GM06990 (cell line): ENCODE results near the gene ALOXE3.

Experiments used
- DNase-seq: peaks from one replicate; pipeline ENCODE4 v3.0.0-alpha.2; 2011; ENCODE audit not compliant: insufficient read length; ENCODE audit errors: extremely low read depth
- H3K27me3 ChIP-seq: replicated peaks from 2 replicates; pipeline ENCODE4 v1.6.0; 2011; ENCODE audit warnings: low read length; ENCODE audit not compliant: control insufficient read depth, insufficient read depth
- H3K36me3 ChIP-seq: 2 replicates; pipeline ENCODE4 v1.5.1; 2011; ENCODE audit warnings: low read length; ENCODE audit not compliant: control insufficient read depth, insufficient read depth
- H3K4me3 ChIP-seq: replicated peaks from 2 replicates; pipeline ENCODE4 v1.5.1; 2011; ENCODE audit warnings: low read depth, mild to moderate bottlenecking, control low read depth, low read length
- TF ChIP-seq, protein P1 (sequence below): IDR thresholded peaks from 2 replicates; pipeline ENCODE4 v1.5.1; 2011; ENCODE audit warnings: low read length, control low read depth, mild to moderate bottlenecking, inconsistent platforms; ENCODE audit not compliant: insufficient read depth, poor library complexity, severe bottlenecking

Gene ALOXE3

DNA sequence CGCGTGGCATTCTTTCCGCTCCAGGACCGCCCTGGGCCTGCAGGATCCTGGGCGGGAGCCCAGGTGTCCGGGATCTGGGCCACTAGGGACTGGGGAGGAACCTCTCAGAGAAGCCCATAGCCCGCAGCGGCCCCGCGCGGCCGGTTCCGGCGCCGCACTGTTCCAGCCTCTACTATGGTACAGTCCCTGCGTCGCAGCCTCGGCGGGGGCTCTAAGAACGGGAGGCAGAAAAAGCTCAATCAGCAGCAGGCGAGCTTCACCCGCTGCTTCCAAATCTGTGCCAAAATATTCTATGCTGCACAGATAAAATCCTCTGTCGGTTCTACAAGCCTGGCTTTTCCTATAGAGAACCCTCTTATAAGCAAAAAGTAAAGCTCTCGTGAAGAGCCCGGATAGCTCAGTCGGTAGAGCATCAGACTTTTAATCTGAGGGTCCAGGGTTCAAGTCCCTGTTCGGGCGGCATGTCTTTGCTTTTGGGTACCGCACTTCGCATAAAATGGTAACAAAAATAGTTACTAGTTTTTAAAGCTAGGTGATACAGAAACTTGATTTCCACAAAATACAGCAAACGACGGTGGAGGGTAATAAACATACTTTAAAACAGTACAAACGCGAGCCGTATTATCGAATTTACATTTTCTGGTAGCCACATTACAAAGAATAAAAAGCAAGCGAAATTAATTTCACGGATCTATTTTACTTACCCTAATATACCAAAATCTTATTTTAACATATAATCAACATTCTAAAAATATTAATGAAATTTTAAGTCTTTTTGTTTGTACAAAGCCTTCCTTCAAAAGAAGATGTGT is 661 bp upstream of the ALOXE3 start:
- TF ChIP-seq, protein P1, sequence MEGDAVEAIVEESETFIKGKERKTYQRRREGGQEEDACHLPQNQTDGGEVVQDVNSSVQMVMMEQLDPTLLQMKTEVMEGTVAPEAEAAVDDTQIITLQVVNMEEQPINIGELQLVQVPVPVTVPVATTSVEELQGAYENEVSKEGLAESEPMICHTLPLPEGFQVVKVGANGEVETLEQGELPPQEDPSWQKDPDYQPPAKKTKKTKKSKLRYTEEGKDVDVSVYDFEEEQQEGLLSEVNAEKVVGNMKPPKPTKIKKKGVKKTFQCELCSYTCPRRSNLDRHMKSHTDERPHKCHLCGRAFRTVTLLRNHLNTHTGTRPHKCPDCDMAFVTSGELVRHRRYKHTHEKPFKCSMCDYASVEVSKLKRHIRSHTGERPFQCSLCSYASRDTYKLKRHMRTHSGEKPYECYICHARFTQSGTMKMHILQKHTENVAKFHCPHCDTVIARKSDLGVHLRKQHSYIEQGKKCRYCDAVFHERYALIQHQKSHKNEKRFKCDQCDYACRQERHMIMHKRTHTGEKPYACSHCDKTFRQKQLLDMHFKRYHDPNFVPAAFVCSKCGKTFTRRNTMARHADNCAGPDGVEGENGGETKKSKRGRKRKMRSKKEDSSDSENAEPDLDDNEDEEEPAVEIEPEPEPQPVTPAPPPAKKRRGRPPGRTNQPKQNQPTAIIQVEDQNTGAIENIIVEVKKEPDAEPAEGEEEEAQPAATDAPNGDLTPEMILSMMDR = peak; percentile 99
- peaks cover 3% of the 10 kb centered on the region for H3K27me3 ChIP-seq
- peak overlapping the region; percentile 60 for H3K4me3 ChIP-seq
- DNase-seq = peak; percentile 91
- no peaks in the 10 kb centered on the region for H3K36me3 ChIP-seq

DNA sequence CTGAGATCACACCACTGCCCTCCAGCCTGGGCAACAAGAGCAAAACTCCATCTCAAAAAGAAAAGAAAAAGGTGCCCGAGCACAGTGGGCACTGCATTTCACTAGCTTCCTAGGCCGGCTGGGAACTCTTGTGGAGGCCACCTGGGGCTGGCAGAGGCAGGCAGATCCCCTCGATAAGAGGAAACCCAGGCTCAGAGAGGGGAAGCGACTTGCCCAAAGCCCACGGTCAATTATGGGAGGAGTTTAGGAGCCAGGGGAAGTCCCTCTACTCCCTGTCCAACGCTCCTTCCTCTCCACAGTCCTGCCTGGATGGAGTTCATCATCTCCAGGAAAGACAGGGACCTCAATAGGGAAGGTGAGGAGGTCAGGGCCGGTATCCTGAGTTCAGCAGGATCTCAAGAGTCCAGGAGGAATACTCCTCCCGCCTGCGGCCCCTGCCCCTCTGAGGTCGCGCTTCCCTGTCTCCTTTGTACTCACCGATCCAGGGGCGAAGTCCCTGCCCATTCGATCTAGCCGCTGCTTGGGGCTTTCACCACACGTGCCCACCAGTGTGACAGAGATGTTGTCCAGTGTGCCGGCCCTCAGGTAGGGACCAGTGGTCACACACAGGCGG is 841 bp downstream of the ALOXE3 start:
- peaks cover 3% of the 10 kb centered on the region for H3K27me3 ChIP-seq
- DNase-seq = no peak

DNA sequence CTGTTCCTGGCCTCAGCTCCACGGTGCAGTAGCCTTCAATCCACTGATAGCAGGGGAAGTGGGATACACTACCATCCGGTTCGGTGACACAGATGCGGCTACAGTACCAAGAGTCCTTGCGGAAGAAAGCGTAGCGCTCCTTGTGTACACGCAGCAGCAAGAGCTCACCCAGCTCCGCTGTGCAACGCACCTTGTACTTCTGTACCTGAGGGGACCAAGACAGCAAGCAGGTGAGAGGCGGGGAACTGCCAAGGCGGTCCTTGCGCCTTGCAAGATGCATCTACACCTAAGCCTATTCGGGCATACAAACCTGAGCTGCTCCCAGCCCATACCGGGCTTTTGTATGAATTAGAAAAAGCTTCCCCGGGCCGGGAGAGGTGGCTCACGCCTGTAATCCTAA is 1.5 kb downstream of the ALOXE3 start:
- peaks cover 3% of the 10 kb centered on the region for H3K27me3 ChIP-seq
- H3K4me3 ChIP-seq = no peak overlapping the region
- TF ChIP-seq, protein P1 = no peak
- no peak for DNase-seq
- H3K36me3 ChIP-seq = no peaks in the 10 kb centered on the region

More for the DNA sequence above, 841 bp downstream of the ALOXE3 start:
- H3K4me3 ChIP-seq = no peak overlapping the region; the same call in 1 of the 2 replicates
- no peaks in the 10 kb centered on the region for H3K36me3 ChIP-seq
- TF ChIP-seq, protein P1 = no peak

DNA sequence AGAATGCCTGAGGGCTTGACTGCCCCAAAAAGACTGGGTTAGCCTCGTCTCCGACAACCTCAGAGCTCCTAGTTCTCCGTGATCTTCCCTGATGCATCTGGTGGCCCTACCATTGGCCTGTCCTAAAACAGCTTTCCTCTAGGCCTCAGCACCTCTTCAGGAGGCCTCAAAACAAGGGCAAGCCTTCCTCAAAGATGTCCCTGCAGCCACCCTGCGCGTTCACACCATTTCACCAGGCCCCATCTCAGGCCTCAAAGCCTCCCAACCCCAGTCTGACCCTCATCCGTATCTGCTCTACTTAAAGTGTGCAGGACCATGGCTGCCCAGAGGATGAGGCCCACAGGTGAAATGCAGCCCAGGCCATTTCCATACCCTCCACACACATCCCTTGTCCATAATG is 7.4 kb downstream of the ALOXE3 start:
- TF ChIP-seq, protein P1 = no peak
- no peak overlapping the region for H3K4me3 ChIP-seq
- H3K36me3 ChIP-seq = no peaks in the 10 kb centered on the region
- no peaks in the 10 kb centered on the region; the same call in 1 of the 2 replicates for H3K27me3 ChIP-seq
- DNase-seq = no peak

DNA sequence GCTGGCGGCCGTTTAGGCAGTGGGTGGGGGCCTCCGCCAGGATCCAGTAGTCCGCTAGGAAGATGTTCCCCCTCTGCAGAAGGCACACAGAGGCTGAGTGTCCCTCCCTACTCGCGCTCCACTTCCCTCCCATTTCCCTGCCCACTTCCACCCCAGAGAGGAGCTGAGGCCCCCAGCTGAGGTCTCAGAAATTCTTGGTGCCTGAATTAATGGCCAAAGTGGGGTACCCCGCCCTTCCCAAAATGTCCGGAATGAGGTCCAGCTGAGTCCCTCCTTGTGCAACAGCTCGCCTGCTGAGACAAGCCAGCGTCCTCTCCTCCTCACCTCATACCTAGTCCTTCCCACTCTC is 7.9 kb downstream of the ALOXE3 start:
- Histone ChIP-seq H3K36me3 (no peaks in the 10 kb centered on the region), H3K4me3 (no peak overlapping the region), H3K27me3 (no peaks in the 10 kb centered on the region; the same call in 1 of the 2 replicates)
- TF ChIP-seq, protein P1 = no peak
- DNase-seq = no peak
